Fibroblast of the aortic adventitia (primary cell): ENCODE results near the gene RPL21. TPM values are rescaled to one million over a fixed set of nuclear protein-coding genes. Genes with fewer than 3 reads are reported as not detected.

Experiments
- DNase-seq: peaks from one replicate; pipeline ENCODE4 v3.0.0-alpha.2; 2010; ENCODE audit warnings: low read depth
- H3K4me3 ChIP-seq: 2 replicates; pipeline ENCODE4 v1.5.1; 2011; ENCODE audit warnings: low read depth, mild to moderate bottlenecking, control low read depth, low read length, moderate library complexity
- total RNA-seq: library from RNA; depleted of rRNA; stranded (reverse); fragments of >200 nt; gene quantifications from 2 replicates; pipeline ENCODE4 v1.2.3, GENCODE V29; 2012; ENCODE audit warnings: low replicate concordance
- TF ChIP-seq, protein P1 (sequence below): IDR thresholded peaks from 2 replicates; pipeline ENCODE4 v1.5.1; 2011; ENCODE audit warnings: mild to moderate bottlenecking, low read length, control low read depth, inconsistent platforms; ENCODE audit not compliant: insufficient read depth

Gene RPL21
- total RNA-seq, 1 donor = 1,402 TPM

DNA sequence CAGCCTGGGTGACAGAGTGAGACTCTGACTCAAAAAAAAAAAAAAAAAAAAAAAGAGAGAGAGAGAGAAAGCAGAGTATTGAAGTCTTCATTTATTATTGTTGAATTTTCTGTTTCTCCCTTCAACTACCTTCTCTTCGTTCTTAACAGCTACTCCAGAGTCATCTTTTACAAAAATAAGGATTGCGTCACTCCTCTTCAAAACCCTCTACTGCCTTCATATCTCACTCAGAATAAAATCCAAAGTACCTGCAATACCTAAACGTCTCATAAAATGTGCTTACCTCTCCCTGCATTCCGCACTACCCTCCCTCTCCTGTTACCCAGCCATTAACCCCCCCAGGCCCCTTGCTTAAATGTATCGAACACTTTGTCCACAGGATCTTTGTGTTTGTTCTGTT is 17.4 kb upstream of the RPL21 start:
- no peak for DNase-seq
- TF ChIP-seq, protein P1, sequence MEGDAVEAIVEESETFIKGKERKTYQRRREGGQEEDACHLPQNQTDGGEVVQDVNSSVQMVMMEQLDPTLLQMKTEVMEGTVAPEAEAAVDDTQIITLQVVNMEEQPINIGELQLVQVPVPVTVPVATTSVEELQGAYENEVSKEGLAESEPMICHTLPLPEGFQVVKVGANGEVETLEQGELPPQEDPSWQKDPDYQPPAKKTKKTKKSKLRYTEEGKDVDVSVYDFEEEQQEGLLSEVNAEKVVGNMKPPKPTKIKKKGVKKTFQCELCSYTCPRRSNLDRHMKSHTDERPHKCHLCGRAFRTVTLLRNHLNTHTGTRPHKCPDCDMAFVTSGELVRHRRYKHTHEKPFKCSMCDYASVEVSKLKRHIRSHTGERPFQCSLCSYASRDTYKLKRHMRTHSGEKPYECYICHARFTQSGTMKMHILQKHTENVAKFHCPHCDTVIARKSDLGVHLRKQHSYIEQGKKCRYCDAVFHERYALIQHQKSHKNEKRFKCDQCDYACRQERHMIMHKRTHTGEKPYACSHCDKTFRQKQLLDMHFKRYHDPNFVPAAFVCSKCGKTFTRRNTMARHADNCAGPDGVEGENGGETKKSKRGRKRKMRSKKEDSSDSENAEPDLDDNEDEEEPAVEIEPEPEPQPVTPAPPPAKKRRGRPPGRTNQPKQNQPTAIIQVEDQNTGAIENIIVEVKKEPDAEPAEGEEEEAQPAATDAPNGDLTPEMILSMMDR = no peak
- H3K4me3 ChIP-seq = no peak overlapping the region

DNA sequence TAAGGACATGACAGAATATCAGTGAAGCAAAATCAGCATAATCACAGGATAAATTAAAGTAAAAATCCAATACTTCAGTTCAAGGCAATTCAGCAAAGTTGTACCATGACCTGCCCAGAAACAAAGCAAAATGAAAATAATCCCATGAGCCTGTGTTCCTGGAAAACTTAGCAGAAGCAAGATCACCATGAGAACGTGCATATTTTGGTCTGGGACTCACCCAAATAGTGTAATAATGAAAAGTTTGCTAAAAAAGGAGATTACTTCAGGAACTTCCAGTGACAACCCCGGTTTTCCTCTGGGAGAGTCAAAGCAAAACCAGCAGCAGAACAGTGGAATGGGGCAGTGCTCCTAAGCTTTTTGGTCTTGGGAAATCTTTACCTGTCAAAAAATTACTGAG is 14.9 kb upstream of the RPL21 start:
- no peak overlapping the region for H3K4me3 ChIP-seq
- DNase-seq = no peak
- TF ChIP-seq, protein P1 = no peak

DNA sequence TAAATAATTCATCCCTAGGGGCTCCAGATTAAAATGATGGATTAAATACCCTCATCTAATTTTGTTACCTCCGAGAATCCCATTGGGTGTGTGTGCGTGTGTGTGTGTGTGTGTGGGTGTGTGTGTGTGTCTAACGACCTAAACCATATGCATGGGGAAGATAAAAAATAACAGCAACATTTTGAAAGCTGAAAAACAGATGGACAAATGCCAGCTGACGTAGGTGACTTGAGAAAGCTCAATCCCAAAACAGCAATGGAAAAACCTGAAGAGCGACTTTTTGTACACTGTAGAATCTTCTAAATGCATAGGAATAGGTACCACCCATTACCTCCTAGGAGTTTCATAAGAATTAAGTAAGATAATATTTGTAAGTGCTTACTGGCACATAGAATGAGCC is 8.7 kb upstream of the RPL21 start:
- TF ChIP-seq, protein P1 = no peak
- DNase-seq = no peak
- H3K4me3 ChIP-seq = no peak overlapping the region

DNA sequence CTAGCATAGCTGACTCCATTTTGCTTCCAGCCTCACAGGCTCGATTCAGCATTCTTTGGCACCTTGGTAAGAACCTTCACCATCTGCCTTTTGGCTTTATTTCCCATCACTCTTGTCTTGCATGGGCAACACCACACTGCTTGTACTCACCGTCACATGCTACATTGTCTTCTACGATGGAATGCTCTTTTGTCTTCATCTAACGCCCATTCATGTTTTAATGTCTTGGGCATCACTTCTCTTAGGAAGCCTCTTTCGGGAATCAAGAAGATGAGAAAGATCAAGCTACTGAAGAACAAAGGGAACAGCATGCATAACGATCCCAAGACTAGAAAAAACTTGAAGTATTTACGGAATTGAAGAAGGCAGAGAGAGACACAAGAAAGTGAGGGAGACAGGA is 5.7 kb upstream of the RPL21 start:
- no peak overlapping the region for H3K4me3 ChIP-seq
- no peak for DNase-seq
- TF ChIP-seq, protein P1 = no peak

DNA sequence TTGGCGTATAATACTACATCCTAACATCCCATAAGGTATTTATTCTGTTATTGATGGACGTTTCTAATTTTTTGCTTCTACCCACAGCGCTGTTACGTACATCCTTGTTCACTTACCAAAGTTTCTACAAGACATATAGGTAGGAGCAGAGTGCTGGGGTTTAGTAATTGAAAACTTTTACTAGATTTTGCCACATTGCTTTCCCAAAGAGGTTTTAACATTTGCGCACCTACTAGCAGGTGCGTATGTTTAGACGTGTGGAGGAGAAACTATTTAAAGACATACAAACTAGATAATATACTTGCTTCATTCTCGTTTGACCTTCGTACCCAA is 559 bp upstream of the RPL21 start:
- H3K4me3 ChIP-seq = peak overlapping the region; percentile 93
- TF ChIP-seq, protein P1 = no peak
- DNase-seq = no peak

DNA sequence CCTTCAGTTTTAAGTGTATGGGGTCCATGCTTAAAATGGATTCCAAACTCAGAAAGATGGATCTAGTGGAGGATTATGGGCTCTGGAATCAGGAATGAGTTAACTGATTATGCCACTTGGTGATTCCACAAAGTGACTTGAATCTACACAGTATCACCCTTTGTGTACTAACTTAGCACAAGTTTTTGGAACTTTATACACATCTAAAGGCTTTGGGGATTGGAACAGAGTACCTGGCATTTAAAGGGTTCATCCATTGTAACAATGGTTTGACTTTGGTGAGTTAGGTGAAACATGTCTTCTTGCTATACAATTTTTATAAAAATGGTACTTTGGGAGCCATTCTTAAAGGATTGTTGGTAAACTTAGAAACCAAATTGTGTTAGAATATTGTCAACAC is 1.1 kb downstream of the RPL21 start:
- TF ChIP-seq, protein P1 = no peak
- DNase-seq = no peak
- H3K4me3 ChIP-seq = peak overlapping the region; percentile 93

DNA sequence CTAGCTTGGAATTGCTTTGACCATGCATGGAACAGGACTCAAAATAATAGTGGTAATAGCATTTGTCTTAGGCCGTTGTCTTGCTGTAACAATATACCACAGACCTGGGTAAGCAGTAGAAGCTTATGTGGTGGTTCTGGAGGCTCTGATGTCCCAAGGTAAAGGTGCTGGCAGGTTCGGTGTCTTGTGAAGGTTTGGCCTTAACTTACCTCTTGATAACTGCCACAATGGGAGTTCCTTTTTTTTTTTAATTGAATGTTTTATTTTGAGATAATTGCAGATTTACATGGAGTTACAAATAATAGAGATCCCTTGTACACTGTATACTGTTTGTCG is 5.8 kb downstream of the RPL21 start:
- no peak for DNase-seq
- TF ChIP-seq, protein P1 = no peak
- H3K4me3 ChIP-seq = no peak overlapping the region
